GM21529 (cell line): ENCODE data around the gene SOHLH1.

ENCODE experiments used
- ATAC-seq: cut with Tn5 transposase; IDR thresholded peaks from one replicate; pipeline ENCODE4 v1.9.1; 2021; ENCODE audit not compliant: unreplicated experiment

SOHLH1 gene

GRCh38 chr9:135731454-135731853 is 32.2 kb upstream of the SOHLH1 start:
- ATAC-seq, result no peak

DNA sequence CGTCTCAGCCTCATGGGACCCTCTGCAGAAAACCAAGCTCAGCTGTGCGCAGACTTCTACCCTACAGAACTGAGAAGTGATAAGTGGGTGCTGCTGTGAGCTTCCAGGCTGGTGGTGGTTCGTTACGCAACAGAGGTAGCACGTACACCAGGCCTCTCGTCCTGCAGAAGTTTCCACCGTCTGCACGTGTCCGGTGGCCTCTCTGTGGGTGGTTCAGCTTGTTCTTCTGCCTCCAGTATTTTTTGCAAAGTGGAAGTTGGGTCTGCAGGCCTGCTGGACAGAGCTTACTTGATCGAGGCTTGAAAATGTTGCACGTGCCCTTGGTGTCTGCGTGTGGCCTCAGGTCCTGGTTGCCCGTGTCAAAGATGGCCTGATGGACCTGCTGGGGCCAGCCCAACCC is 30.2 kb upstream of the SOHLH1 start:
- no peak for ATAC-seq

DNA sequence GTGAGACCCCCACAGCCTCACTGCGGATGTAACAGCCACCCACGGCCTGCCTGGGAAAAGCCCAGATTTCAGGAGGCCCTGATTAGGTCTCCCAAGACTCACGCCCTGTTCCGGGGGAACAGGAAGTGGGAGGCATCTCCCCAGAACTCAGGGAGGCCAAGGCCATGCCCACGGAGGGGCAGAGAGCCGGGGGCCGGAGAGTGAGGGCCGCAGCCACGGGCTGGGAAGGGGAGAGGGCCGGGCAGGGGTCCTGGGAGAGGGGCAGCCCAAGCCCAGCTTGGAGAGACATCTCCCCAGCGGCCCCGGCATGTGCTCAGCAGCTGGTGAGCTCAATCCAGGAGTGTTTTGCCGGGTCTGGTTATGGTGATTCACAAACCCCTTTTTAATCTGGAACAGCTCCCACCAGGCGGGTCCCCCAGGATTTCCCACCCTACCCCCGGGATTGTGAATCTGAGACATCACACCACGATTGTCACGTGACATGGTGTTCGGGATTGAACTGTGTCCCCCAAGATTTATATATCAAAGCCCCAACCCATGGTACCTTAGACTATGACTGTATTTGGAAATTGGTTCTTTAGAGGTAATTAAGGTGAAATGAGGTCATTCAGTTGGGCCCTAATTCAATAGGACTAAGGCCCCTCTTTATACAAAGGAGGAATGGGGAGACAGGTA is 29.3 kb upstream of the SOHLH1 start:
- no peak for ATAC-seq

- ATAC-seq, result no peak
Measured at GRCh38 chr9:135727257-135727875, 28.1 kb upstream of the SOHLH1 start.

DNA sequence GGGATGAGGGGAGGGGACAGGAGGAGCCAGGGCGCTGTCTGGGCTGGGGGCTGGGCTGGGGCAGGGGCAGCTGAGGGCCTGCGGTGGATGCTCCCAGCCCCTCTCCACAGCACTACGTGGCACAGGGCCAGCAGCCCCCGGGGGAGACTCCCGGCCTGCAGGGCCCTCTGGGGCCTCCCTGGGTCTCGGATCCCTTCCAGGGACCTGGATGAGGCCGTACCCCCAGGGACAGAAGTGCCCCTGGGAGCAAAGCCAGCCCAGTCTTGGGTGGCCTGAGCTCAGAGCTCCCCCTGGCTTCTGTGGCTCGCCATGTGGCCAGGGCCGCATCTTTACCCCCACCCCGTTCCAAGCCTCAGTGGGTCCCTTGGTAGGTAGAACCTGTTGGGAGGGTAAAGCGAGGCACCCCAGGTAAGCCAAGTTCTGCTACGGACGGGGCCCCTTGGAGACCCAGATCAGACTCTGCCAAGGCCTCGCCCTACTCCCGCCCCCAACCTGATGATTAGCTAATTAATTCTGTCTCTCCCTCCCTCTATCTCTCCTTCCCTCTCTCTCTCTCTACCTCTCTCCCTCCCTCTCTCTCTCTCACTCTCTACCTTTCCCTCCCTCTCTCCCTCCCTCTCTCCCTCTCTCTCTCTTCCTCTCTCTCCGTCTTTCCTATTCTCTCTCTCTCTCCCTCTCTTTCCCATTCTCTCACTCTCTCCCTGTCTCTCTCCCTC is 27.0 kb upstream of the SOHLH1 start:
- ATAC-seq, result no peak

DNA sequence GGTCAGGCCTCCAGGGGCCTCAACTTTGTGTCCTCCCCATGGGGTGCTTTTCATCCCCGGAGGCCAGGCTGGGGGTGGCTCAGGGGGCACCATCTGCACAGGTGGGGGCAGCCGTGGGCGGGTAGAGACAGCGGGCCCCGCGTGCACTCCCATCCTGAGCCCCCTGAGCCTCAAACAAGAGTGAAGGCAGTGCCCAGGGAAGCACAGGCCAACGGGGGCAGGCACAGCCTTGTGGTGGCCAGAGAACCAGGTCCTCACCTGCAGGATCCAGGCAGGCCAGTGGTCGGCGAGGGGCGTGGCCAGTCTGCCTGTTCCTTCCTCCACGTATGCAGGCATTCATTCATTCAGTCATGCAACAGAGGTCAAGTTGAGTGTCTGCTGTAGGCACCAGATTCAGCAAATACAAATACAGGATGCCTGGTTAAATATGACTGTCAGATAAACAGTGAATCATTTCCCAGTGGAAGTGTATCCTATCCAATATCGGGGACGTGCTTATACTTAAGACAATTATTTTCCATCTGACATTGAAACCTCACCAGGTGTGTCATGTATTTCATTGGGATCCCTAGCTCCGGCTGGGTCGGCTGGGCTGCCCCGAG is 25.0 kb upstream of the SOHLH1 start:
- no peak for ATAC-seq

GRCh38 chr9:135722365-135722764 is 23.1 kb upstream of the SOHLH1 start:
- ATAC-seq, result no peak

DNA sequence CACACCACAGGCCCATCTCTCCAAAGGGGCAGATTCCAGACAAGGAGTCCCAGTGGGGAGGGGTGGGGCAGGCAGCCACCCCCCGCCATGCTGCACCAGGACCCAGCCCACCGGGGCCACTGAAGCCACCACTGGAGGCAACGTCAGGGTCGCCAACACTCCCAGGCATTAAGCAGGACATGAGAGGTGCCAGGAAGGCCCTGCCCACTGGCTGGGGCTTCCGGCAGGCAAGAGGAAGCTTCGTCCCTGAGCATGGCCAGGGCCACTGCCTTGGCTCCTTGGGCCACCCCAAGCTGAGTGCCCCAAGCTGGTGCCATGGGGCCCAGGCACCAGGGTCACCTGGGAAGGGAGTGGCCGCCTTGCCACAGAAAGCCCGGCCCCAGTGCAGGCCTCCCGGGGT is 20.2 kb upstream of the SOHLH1 start:
- ATAC-seq, result no peak

GRCh38 chr9:135718616-135719015 is 19.3 kb upstream of the SOHLH1 start:
- ATAC-seq, result no peak

DNA sequence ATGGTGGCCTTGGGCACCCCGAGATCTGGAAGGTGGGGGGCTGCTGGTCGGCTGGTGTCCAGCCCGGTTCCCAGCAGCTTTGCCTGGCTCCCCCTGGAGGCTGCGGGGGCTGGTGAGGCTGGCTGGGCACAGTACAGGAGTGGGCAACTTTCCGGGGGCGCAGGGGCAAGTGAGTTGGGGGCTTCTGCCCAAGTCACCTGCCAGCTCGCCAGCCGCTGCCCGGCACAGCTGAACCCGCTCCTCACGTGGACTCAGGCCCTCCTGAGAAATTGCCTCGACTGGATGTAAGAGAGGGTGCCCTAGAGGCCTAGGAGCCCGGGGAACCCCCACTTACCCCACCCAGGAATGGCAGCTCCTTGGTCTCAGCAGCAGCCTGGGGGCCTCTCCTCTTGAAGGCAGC is 18.1 kb upstream of the SOHLH1 start:
- ATAC-seq, result no peak

DNA sequence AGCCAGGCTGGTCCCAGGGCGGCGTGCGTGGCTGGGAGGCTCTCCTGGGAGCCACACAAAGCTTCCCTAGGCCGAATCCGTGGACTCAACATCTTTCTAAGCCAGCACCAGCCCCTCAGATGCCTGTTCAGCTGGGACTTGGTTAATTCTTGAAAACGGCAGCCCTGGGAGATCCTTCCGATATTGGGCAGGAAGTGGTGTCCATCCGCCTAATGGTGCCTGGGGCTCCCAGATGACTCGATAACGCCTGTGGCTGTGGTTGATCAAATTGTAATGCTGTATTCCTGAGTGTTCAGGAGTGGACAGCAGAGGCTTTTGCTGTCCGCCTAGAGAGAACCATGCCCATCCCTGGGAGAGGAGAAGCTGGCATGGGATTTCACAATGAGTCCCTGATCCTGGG is 16.8 kb upstream of the SOHLH1 start:
- no peak for ATAC-seq

DNA sequence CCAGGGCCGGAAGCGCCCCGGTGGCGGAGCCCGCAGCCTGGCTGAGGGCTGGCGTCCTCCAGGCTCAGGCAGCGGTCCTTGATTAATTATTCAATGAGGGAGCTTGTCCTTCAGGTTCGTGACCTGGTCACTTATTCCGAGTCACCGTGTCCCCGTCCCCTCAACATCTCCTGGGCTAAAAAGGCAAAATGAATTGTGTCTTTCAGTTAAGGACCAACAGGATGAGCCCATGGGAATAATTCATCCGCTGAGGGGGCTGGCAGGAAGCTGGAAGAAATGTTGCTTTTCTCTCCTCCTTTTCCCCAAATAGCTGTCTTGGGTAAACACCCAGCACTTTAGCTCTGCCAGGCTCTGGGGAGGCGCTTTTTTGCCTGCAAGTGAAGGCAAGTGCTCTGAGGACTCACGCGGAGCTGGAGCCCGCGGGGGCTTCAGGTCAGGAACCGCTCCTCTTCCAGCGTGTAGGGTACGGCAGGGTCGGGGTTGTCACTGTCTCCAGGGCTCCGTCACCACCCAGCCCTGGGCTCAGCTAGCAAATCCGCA is 15.8 kb upstream of the SOHLH1 start:
- no peak for ATAC-seq

- no peak for ATAC-seq
Measured at GRCh38 chr9:135714242-135715055, 15.2 kb upstream of the SOHLH1 start.

DNA sequence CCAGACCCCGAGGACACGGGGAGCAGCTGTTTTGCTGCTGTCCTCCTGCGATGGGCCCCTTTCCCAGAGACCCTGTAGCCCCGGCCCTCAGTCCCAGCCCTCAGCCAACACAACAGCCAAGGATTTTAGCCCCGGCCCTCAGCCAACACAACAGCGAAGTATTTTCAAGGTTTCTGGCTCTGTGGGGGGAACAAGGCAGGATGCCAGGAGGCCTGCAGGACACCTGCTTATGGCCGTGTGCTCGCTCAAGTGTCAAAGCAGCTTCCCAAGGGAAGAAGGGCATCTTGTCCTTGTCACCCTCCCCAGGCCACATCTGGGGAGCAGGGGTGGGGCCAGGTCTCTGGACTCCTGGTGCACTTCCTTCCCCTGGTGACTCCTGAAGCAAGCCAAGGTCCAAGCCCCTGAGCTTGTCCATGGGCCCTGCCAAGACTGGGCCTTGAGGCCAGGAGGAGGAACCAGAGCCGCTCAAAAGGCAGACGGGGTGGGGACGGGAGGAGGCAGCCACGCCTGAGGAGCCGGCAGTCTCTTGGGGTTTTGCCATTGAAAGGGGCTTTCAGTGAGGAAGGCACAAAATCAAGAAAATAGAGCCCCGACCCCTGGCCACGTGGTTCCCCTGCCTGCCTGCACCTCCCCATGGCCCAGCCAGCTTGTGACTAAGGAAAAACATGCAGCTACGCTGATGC is 13.5 kb upstream of the SOHLH1 start:
- ATAC-seq, result no peak

DNA sequence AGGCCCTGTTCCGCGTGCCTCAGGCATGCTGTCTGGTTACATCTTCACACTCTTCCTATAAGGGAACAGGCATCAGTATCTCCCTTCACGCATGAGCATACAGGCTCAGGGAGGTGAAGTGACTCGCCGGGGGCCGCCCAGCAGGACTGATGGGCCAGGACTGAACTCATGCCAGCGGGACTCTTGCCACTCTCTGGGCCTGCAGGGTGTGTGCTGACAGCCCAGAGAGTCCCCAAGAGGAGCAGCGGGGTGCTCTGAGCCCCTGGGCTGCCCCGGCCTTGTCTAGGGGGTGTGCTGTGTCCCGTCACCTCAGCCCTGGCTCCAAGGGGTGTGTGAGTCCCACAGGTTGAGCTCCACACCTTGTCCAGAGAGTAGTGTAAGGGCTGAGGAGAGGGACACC is 12.6 kb upstream of the SOHLH1 start:
- ATAC-seq, result no peak

DNA sequence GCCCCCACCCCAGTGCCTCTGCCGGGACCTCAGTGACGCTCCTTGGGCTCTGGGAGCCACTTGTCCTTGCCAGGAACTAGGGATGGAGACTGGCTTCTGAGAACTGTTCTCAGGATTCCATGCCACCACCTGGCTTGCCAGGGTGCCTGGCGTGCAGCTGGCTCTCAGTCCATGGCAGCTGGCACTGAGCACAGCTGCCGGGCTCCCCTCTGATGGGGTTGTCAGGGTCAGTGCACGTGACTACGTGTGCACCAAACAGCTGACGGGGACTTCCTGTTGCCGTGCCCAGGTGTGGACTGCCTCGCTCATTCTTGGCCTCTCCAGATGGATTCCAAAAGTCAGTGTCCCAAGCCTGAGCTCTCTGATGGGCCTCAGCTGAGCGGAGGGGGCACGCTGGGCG is 12.1 kb upstream of the SOHLH1 start:
- ATAC-seq, result no peak

DNA sequence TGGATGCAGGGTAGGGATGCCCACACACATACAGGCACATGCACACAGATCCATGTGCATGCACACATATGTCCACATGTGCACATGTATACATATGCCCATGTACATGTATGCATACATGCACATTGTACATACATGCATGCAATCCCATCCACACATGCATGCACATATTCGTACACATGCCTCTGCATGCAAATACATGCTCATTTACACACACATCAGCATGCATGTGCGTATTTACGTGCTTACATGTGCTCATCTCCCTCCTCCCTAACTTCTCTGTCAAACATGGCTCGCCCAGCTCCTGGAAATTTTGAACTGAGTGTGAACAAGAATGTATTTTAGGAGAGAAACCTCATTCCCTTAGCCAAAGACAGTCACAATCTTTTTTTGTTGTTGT is 8.9 kb upstream of the SOHLH1 start:
- no peak for ATAC-seq

DNA sequence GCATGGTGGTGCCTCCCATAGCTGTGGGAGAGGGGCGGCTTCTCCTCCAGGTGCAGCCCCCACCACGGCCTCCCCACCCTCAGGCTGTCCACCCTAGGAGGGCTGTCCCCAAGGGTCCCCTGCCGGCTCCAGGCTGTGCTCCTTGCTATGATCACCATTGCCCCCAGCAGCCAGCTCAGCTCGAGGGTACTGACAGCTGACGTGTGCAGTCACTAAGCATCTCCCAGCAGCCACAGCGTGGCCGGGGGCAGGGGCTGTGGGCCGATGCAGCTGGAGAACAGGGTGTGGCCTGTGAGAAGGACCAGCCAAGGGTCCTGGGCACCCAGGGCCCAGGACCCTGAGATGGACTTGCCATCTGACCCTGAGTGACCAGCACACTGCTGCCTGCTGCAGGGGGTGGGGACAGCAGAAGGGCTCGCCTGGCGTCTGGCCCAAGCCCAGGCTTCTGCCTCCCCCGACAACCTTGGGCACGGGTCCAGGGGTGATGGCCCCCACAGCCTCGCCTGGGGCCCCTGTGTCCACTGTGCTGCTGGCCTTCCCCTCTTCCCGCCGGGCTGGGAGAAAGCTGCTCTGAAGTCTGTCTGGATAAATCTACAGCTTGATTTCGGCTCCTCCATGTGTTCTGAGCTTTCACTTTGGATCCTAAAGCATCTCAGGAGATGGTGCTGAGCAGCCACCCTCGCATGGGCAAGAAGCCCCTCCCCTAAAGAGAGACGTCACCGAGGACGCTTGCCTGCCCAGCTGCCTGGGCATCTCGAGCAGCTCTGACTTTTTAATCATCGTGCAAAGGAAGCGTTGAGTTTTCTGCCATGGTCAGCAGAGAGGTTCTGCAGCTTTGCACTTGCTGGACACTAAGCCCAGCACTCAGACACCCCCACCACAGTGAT is 8.2 kb upstream of the SOHLH1 start:
- ATAC-seq, result no peak

GRCh38 chr9:135706288-135706687 is 7.0 kb upstream of the SOHLH1 start:
- ATAC-seq, result no peak
